ENCODE results near the gene FSIP1.

Gene FSIP1

DNA sequence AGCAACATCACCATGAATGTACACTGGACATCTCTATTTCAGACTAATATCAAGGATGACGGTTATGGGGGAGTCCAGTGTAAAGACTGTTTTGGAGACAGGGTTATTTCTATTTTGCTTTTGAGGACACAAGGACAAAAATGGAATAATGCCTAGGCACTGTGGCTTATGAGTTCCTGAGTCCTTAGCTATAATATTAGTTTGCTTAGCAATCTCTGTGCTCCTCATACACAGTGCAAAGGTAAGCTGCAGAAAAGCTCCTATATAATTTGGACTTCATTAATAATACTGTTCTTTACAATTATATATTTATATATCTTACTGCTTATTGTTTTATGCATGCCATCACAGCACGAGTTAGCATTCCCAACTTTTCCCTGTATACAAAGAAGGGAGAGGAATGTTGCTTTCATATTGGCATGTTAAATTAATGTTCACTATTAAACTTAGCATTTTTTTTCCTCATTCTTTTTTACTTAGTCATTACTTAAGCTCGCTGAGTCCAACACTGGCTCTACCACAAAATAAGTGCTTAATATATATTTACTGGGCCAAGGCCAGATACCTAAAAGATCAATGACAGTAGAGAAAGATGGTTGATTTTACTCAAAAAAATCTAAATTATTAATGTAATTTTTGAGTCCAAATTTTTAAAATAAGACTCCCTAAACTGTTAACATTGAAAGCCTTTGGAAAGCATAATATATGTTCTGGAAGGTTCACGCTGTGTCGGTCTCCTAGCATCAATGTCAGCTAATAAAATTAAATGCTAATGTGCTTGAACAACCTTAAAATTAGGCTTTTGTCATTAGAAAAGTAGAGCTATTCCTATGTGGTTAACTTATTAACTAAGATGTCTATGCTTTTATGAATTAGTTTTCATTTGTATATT, 187.9 kb downstream of the FSIP1 start:
- H3K27ac ChIP-seq (ENCODE audit: low read depth, low read length), result no peak overlapping the region
- peaks cover 55 to 65% (median 64%) of the 10 kb centered on the region in 5 donors for H3K36me3 ChIP-seq (ENCODE audit: control insufficient read depth in 5 of 5, insufficient read depth in 5 of 5, low read length in 5 of 5)
- no peaks in the 10 kb centered on the region for H3K27me3 ChIP-seq (ENCODE audit: control insufficient read depth in 5 of 5, insufficient read depth in 4 of 5, low read length in 5 of 5)

DNA sequence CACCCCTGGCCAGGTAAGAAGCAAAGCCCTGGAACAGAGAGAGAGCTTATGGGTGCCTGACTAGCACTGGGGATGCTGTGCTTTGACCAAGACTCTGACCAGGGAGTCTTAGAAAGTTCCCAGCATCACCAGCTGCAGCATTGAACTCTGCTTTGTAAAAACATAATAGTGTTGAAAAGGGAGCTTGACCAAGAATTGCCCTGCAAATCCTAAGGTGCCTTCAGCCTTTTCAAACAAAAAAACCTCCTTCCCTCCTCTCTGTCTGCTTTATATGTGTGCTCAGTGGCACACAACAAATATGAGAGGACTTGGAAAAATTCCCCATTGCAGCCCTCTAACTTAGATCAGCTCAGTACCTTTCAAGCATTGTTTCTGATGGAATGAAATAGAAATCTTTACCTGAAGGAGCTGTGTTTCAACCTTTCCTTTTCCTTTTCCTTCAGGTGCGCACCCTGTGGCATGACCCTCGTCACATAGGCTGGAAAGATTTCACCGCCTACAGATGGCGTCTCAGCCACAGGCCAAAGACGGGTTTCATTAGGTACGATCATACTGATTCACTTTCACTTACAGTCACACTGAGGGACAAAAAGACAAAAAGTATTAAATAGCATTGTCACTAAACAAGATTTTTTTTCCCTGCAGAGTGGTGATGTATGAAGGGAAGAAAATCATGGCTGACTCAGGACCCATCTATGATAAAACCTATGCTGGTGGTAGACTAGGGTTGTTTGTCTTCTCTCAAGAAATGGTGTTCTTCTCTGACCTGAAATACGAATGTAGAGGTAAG, 188.8 kb downstream of the FSIP1 start:
- Histone ChIP-seq H3K9ac (ENCODE audit: low read length in 5 of 5) (no peak overlapping the region), H3K36me3 (ENCODE audit: control insufficient read depth in 5 of 5, insufficient read depth in 5 of 5, low read length in 5 of 5) (peaks cover 60 to 73% (median 72%) of the 10 kb centered on the region in 5 donors)

More for the DNA sequence above, 187.9 kb downstream of the FSIP1 start:
- Histone ChIP-seq H3K9me3 (ENCODE audit: control insufficient read depth in 5 of 5, low read length in 5 of 5) (no peaks in the 10 kb centered on the region), H3K4me1 (ENCODE audit: control insufficient read depth in 5 of 5, insufficient read depth in 5 of 5, low read length in 5 of 5) (peaks cover 0 to 7% (median 0%) of the 10 kb centered on the region in 5 donors), H3K4me3 (ENCODE audit: low read depth in 1 of 5, low read length in 5 of 5) (no peak overlapping the region), H3K9ac (ENCODE audit: low read length in 5 of 5) (no peak overlapping the region)

DNA sequence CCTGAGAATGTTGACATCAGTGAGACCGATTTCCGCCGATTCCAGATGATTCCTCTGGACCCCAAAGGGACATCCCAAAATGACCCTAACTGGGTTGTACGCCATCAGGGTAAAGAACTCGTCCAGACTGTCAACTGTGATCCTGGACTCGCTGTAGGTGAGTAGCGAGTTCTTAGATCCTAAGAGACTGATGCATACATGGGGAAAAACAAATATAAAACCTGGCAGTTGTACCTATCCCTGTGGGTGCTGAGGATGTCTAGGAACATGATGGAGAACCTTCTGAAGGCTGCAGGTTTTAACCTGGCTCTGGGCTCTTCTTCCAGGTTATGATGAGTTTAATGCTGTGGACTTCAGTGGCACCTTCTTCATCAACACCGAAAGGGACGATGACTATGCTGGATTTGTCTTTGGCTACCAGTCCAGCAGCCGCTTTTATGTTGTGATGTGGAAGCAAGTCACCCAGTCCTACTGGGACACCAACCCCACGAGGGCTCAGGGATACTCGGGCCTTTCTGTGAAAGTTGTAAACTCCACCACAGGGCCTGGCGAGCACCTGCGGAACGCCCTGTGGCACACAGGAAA, 189.5 kb downstream of the FSIP1 start:
- peaks cover 0 to 10% (median 0%) of the 10 kb centered on the region in 5 donors for H3K4me1 ChIP-seq (ENCODE audit: control insufficient read depth in 5 of 5, insufficient read depth in 5 of 5, low read length in 5 of 5)
- H3K4me3 ChIP-seq (ENCODE audit: low read depth in 1 of 5, low read length in 5 of 5), result no peak overlapping the region
- no peaks in the 10 kb centered on the region for H3K9me3 ChIP-seq (ENCODE audit: control insufficient read depth in 5 of 5, low read length in 5 of 5)
- no peak overlapping the region for H3K9ac ChIP-seq (ENCODE audit: low read length in 5 of 5)
- no peak overlapping the region for H3K27ac ChIP-seq (ENCODE audit: low read depth, low read length)
- no peaks in the 10 kb centered on the region for H3K27me3 ChIP-seq (ENCODE audit: control insufficient read depth in 5 of 5, insufficient read depth in 4 of 5, low read length in 5 of 5)
- H3K36me3 ChIP-seq (ENCODE audit: control insufficient read depth in 5 of 5, insufficient read depth in 5 of 5, low read length in 5 of 5), result peaks cover 64 to 80% (median 79%) of the 10 kb centered on the region in 5 donors

More for the DNA sequence above, 188.8 kb downstream of the FSIP1 start:
- Histone ChIP-seq H3K27ac (ENCODE audit: low read depth, low read length) (no peak overlapping the region), H3K4me3 (ENCODE audit: low read depth in 1 of 5, low read length in 5 of 5) (no peak overlapping the region), H3K4me1 (ENCODE audit: control insufficient read depth in 5 of 5, insufficient read depth in 5 of 5, low read length in 5 of 5) (peaks cover 0 to 7% (median 0%) of the 10 kb centered on the region in 5 donors), H3K27me3 (ENCODE audit: control insufficient read depth in 5 of 5, insufficient read depth in 4 of 5, low read length in 5 of 5) (no peaks in the 10 kb centered on the region), H3K9me3 (ENCODE audit: control insufficient read depth in 5 of 5, low read length in 5 of 5) (no peaks in the 10 kb centered on the region)

DNA sequence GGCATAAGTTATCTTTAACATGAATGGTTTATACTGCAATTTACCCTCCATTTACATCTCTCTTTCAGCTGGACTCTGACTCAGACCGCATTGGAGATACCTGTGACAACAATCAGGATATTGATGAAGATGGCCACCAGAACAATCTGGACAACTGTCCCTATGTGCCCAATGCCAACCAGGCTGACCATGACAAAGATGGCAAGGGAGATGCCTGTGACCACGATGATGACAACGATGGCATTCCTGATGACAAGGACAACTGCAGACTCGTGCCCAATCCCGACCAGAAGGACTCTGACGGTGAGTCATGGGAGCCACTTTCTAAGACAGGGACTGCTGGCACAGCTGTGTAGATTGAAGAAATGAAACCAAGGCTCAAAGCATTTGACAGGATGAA, 190.1 kb downstream of the FSIP1 start:
- H3K36me3 ChIP-seq (ENCODE audit: control insufficient read depth in 5 of 5, insufficient read depth in 5 of 5, low read length in 5 of 5), result peaks cover 67 to 87% (median 86%) of the 10 kb centered on the region in 5 donors
- H3K27ac ChIP-seq (ENCODE audit: low read depth, low read length), result no peak overlapping the region
- H3K9me3 ChIP-seq (ENCODE audit: control insufficient read depth in 5 of 5, low read length in 5 of 5), result no peaks in the 10 kb centered on the region
- peaks cover 0 to 13% (median 0%) of the 10 kb centered on the region in 5 donors for H3K4me1 ChIP-seq (ENCODE audit: control insufficient read depth in 5 of 5, insufficient read depth in 5 of 5, low read length in 5 of 5)
- no peak overlapping the region for H3K9ac ChIP-seq (ENCODE audit: low read length in 5 of 5)
- H3K4me3 ChIP-seq (ENCODE audit: low read depth in 1 of 5, low read length in 5 of 5), result no peak overlapping the region
- no peaks in the 10 kb centered on the region for H3K27me3 ChIP-seq (ENCODE audit: control insufficient read depth in 5 of 5, insufficient read depth in 4 of 5, low read length in 5 of 5)

DNA sequence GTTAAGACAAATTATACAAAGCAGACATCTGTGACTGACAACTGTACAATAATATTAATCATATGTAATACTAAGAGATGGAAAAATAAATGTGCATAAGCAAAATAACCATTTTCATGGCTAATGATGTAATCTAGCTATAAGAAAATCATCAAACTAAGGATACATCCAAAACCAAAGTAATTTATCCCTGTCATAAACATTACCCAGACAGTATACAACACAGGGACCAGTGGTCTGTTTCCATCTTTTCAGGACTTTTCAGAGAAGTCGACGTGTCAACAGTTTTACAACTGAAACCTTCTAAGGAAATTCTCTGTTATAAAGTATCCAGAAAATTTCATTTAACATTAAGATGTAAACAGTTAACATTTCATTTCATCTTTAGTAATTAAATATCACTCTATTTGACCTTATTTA, 190.7 kb downstream of the FSIP1 start:
- Histone ChIP-seq H3K27me3 (ENCODE audit: control insufficient read depth in 5 of 5, insufficient read depth in 4 of 5, low read length in 5 of 5) (no peaks in the 10 kb centered on the region), H3K27ac (ENCODE audit: low read depth, low read length) (no peak overlapping the region), H3K4me3 (ENCODE audit: low read depth in 1 of 5, low read length in 5 of 5) (no peak overlapping the region), H3K9ac (ENCODE audit: low read length in 5 of 5) (no peak overlapping the region), H3K4me1 (ENCODE audit: control insufficient read depth in 5 of 5, insufficient read depth in 5 of 5, low read length in 5 of 5) (peaks cover 0 to 13% (median under 1%) of the 10 kb centered on the region in 5 donors), H3K9me3 (ENCODE audit: control insufficient read depth in 5 of 5, low read length in 5 of 5) (no peaks in the 10 kb centered on the region), H3K36me3 (ENCODE audit: control insufficient read depth in 5 of 5, insufficient read depth in 5 of 5, low read length in 5 of 5) (peaks cover 67 to 92% (median 92%) of the 10 kb centered on the region in 5 donors)

DNA sequence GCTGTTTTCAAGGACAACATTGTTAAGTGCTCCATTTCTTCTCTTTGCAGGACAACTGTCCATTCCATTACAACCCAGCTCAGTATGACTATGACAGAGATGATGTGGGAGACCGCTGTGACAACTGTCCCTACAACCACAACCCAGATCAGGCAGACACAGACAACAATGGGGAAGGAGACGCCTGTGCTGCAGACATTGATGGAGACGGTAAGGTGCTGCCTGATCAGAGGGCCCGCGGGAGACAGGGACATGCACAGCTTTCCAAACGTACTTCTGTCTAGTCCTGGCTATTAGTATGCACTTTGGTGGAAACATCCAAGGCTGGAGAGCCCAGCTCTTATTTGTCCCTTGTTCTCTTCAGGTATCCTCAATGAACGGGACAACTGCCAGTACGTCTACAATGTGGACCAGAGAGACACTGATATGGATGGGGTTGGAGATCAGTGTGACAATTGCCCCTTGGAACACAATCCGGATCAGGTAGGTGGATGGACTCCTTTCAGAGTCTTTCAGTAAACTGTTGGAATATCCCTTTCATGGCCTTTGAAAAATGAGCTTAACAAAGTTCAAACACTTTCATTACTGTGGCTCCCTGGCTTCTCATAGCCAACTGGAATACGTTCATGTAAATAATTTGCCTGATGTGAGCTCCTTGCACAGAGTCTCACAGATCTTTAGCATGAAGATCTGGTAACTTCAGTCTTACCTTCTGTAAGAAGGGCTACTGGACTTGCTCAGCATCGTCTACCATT, 191.3 kb downstream of the FSIP1 start:
- no peaks in the 10 kb centered on the region for H3K27me3 ChIP-seq (ENCODE audit: control insufficient read depth in 5 of 5, insufficient read depth in 4 of 5, low read length in 5 of 5)
- no peak overlapping the region for H3K27ac ChIP-seq (ENCODE audit: low read depth, low read length)
- H3K9me3 ChIP-seq (ENCODE audit: control insufficient read depth in 5 of 5, low read length in 5 of 5), result no peaks in the 10 kb centered on the region
- peaks cover 64 to 98% (median 95%) of the 10 kb centered on the region in 5 donors for H3K36me3 ChIP-seq (ENCODE audit: control insufficient read depth in 5 of 5, insufficient read depth in 5 of 5, low read length in 5 of 5)
- peaks cover 0 to 13% (median 4%) of the 10 kb centered on the region in 5 donors for H3K4me1 ChIP-seq (ENCODE audit: control insufficient read depth in 5 of 5, insufficient read depth in 5 of 5, low read length in 5 of 5)
- no peak overlapping the region for H3K4me3 ChIP-seq (ENCODE audit: low read depth in 1 of 5, low read length in 5 of 5)
- H3K9ac ChIP-seq (ENCODE audit: low read length in 5 of 5), result no peak overlapping the region

DNA sequence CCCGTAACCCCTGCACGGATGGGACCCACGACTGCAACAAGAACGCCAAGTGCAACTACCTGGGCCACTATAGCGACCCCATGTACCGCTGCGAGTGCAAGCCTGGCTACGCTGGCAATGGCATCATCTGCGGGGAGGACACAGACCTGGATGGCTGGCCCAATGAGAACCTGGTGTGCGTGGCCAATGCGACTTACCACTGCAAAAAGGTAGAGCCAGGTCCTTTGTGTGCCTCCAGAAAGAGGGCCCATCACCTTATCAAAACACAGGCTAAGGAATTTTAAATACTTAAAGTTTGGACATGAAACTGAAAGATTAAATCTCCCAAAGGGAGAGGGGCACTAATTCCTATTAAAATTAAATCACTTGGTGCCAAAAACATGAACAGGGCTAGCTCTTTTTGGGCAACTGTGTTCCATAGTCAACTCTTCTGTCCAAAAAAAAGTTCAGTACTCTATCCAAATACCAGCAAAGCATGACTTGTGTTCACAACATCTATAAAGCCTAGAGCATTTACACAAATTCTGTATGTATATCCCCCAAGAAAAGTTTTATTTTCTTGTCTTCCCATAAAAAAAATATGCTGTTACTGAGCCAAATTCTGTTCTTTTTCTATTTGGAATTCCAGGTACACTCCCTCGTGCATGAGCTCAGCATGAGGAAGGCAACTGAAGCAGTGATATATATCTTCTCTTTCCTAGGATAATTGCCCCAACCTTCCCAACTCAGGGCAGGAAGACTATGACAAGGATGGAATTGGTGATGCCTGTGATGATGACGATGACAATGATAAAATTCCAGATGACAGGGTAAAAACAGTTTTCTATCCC, 192.6 kb downstream of the FSIP1 start:
- Histone ChIP-seq H3K4me1 (ENCODE audit: control insufficient read depth in 5 of 5, insufficient read depth in 5 of 5, low read length in 5 of 5) (peaks cover 0 to 19% (median 3%) of the 10 kb centered on the region in 5 donors), H3K9me3 (ENCODE audit: control insufficient read depth in 5 of 5, low read length in 5 of 5) (no peaks in the 10 kb centered on the region), H3K27ac (ENCODE audit: low read depth, low read length) (no peak overlapping the region), H3K27me3 (ENCODE audit: control insufficient read depth in 5 of 5, insufficient read depth in 4 of 5, low read length in 5 of 5) (no peaks in the 10 kb centered on the region), H3K4me3 (ENCODE audit: low read depth in 1 of 5, low read length in 5 of 5) (no peak overlapping the region), H3K36me3 (ENCODE audit: control insufficient read depth in 5 of 5, insufficient read depth in 5 of 5, low read length in 5 of 5) (peaks cover 65 to 100% (median 95%) of the 10 kb centered on the region in 5 donors), H3K9ac (ENCODE audit: low read length in 5 of 5) (no peak overlapping the region)

DNA sequence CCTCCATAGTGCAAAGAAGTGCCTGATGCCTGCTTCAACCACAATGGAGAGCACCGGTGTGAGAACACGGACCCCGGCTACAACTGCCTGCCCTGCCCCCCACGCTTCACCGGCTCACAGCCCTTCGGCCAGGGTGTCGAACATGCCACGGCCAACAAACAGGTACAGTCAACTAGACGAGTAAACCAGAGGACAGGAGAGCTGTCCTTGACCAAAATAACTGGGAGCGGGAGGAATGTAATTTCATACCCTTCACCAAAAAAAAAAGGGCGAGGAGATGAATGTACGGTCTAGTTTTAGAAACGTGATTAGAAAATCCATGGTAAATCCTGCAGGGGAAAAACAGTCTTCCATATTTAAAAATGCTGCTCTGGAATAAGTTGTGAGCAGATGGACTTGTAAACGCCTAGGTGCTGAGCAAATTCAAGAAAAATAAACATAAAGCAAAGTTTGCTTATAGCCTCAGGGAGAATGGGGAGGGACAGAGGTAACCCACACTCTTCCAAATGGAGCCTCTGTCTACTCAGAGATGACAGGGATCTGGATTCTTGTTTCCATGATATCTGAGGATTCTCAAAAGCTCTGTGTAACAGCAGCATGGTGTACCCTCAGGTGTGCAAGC, 193.3 kb downstream of the FSIP1 start:
- H3K27me3 ChIP-seq (ENCODE audit: control insufficient read depth in 5 of 5, insufficient read depth in 4 of 5, low read length in 5 of 5), result no peaks in the 10 kb centered on the region
- no peak overlapping the region for H3K9ac ChIP-seq (ENCODE audit: low read length in 5 of 5)

More for the DNA sequence above, 193.3 kb downstream of the FSIP1 start:
- Histone ChIP-seq H3K36me3 (ENCODE audit: control insufficient read depth in 5 of 5, insufficient read depth in 5 of 5, low read length in 5 of 5) (peaks cover 62 to 99% (median 94%) of the 10 kb centered on the region in 5 donors), H3K27ac (ENCODE audit: low read depth, low read length) (no peak overlapping the region), H3K9me3 (ENCODE audit: control insufficient read depth in 5 of 5, low read length in 5 of 5) (no peaks in the 10 kb centered on the region), H3K4me3 (ENCODE audit: low read depth in 1 of 5, low read length in 5 of 5) (no peak overlapping the region), H3K4me1 (ENCODE audit: control insufficient read depth in 5 of 5, insufficient read depth in 5 of 5, low read length in 5 of 5) (peaks cover 0 to 23% (median 3%) of the 10 kb centered on the region in 5 donors)

All from subcutaneous abdominal adipose tissue (tissue), 5 donors.